ENCODE measurements around the gene TMEM8B.

GRCh38 chr9:35831040-35831439 lies 2.0 kb downstream of the TMEM8B start:
- TF ChIP-seq CTCF (IDR thresholded peaks at IDR 0.05), result no peak
- no peak for TF ChIP-seq POLR2A (IDR thresholded peaks at IDR 0.05)
